Measurements from ENCODE around the gene JUND.

DNA sequence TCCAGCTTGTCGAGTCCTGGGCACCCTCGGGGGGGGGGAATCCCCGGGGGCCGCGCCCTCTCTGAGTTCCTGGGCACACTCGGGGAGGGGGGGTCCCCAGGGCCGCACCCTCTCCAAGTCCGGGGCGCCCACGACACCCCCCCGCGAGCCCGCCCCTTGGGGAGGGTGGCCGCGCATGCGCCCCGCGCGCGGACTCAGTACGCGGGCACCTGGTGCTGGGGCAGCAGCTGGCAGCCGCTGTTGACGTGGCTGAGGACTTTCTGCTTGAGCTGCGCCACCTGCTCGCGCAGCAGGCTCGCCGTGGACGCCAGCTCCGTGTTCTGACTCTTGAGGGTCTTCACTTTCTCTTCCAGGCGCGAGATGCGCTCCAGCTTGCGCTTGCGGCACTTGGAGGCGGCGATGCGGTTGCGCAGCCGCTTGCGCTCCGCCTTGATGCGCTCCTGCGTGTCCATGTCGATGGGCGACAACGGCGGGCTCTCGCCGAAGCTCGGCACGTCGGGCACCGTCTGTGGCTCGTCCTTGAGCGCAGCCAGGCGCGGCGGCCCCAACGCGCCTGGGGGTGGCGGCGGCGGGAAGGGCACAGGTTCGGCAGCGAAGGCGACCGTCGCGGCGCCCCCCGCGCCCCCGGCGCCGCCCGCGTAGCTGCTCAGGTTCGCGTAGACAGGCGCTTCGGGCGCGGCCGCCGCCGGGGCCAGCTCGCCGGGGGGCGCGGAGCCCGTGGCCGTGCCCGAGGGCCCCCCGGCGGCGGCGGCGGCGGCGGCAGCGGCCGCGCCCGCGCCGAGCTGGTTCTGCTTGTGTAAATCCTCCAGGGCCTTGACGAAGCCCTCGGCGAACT is 958 bp downstream of the JUND start:
- TF ChIP-seq, protein P1, sequence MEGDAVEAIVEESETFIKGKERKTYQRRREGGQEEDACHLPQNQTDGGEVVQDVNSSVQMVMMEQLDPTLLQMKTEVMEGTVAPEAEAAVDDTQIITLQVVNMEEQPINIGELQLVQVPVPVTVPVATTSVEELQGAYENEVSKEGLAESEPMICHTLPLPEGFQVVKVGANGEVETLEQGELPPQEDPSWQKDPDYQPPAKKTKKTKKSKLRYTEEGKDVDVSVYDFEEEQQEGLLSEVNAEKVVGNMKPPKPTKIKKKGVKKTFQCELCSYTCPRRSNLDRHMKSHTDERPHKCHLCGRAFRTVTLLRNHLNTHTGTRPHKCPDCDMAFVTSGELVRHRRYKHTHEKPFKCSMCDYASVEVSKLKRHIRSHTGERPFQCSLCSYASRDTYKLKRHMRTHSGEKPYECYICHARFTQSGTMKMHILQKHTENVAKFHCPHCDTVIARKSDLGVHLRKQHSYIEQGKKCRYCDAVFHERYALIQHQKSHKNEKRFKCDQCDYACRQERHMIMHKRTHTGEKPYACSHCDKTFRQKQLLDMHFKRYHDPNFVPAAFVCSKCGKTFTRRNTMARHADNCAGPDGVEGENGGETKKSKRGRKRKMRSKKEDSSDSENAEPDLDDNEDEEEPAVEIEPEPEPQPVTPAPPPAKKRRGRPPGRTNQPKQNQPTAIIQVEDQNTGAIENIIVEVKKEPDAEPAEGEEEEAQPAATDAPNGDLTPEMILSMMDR (conservative IDR thresholded peaks at IDR 0.05; ENCODE audit: low read depth, low read length), result no peak
- TF ChIP-seq EZH2phosphoT487 (IDR thresholded peaks at IDR 0.05; ENCODE audit: borderline replicate concordance, low read length), result no peak
- TF ChIP-seq EZH2 (IDR thresholded peaks at IDR 0.05; ENCODE audit: low read length, unreplicated experiment), result no peak

All from PC-3 (cell line).